LNCAP (cell line): ENCODE measurements around the gene AFF1.

Experiments used
- CTCF ChIP-seq: fragments of 450-650 bp; IDR thresholded peaks from 2 replicates; pipeline ENCODE4 v1.5.1; 2017; ENCODE audit warnings: mild to moderate bottlenecking

Gene AFF1

GRCh38 chr4:86970447-86971354, 35.9 kb downstream of the AFF1 start:
- no peak for TF ChIP-seq CTCF

- TF ChIP-seq CTCF = no peak
These were observed 36.5 kb downstream of the AFF1 start for GRCh38 chr4:86971355-86971683.

- no peak for TF ChIP-seq CTCF
These were observed 38.2 kb downstream of the AFF1 start for GRCh38 chr4:86972997-86973396.

GRCh38 chr4:86973668-86974067, 38.9 kb downstream of the AFF1 start:
- TF ChIP-seq CTCF = no peak

- TF ChIP-seq CTCF = no peak
These were observed 39.8 kb downstream of the AFF1 start for GRCh38 chr4:86974551-86974994.

- TF ChIP-seq CTCF = no peak
These were observed 41.1 kb downstream of the AFF1 start for GRCh38 chr4:86975927-86976326.

GRCh38 chr4:86976801-86977485, 42.1 kb downstream of the AFF1 start:
- no peak for TF ChIP-seq CTCF
